ENCODE measurements around the gene PPFIA2.
A peak's percentile ranks its signal among the peaks of the same experiment; 100 is the strongest.

The PPFIA2 gene

GRCh38 chr12:81759190-81760051 is at the start of gene PPFIA2:
Gene PPFIA2, minus strand, starts transcription at chr12:81759350.
- DNase-seq (ENCODE audit: low read depth in 2 of 2) = peak in 1 of 2 donors; percentile 0

GRCh38 chr12:81800298-81801148 is 41.4 kb upstream of the PPFIA2 start:
- no peak for DNase-seq (ENCODE audit: low read depth in 2 of 2)

DNA sequence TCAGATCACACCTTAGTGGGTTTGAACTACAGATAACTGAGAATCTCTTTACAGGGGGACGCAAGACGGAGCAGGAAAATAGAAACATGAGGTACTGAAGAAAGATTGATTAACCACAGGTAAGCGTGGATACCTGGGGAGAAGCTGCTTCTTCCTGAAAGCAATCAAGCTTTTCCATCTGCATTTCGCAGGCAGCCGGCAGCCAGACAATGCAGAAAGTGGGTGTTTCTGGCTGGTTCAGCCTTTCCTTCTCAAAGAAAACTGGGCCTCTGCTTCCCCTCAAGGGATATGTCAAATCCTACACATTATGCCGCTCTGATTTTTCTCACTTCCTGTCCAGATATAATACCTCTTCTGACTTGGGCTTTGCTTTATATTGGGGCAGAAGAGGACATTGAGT is 39.1 kb upstream of the PPFIA2 start:
- no peak for DNase-seq (ENCODE audit: low read depth in 2 of 2)

DNA sequence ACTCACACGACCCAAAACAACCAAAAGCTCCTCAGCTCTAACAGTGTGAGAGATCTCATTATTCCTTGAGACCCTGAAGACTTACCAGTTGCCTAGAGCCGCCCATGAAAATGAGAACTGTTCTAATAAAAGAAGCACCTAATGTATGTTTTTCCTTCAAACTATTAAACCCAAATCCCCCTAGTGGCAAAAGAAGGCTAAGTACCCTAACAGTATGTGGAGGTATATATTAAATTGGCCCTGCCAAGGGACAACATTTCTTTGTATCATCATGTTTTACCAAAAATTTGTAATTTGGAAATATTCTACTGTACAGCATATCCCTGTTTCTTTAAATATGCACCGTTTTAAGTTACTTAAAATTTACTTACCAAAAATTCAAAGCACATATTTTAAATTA is 38.0 kb upstream of the PPFIA2 start:
- no peak for DNase-seq (ENCODE audit: low read depth in 2 of 2)

DNA sequence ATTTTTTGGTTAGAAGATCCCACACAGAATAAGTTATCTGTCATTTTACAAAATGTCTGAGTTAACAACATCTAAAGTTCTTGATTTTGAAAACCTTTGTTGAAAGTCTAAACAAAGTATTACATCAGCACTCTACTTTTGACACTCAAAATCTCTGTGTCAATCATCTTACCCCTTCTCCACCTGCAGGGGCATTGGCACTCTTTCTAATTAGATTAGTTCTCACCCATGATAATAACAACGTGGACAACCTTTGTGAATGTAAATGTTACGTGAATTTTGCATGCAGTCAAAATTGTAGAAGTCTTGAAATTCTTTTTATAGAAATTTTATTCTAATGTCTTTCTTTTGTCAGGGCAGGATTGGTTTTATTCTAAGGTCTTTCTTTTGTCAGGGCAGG is 33.5 kb upstream of the PPFIA2 start:
- DNase-seq (ENCODE audit: low read depth in 2 of 2) = no peak

DNA sequence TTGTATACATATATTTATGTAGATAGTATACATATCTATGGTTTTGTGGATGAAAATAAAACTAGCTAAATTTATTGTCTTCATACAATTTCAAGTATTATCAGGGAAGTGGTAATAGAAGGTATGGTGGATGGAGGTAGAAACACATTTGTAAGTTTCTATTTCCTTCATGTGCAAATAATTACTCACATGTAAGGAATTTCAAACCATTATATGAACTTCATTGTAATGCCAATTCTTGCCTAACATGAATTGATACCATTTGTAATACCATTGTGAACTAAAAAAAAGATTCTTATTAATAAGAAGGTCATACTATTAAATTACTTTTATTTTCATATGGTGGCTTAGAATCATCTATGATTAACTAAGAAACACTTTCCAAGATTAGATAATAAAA is 20.1 kb upstream of the PPFIA2 start:
- no peak for DNase-seq (ENCODE audit: low read depth in 2 of 2)

GRCh38 chr12:81778719-81779118 is 19.6 kb upstream of the PPFIA2 start:
- no peak for DNase-seq (ENCODE audit: low read depth in 2 of 2)

DNA sequence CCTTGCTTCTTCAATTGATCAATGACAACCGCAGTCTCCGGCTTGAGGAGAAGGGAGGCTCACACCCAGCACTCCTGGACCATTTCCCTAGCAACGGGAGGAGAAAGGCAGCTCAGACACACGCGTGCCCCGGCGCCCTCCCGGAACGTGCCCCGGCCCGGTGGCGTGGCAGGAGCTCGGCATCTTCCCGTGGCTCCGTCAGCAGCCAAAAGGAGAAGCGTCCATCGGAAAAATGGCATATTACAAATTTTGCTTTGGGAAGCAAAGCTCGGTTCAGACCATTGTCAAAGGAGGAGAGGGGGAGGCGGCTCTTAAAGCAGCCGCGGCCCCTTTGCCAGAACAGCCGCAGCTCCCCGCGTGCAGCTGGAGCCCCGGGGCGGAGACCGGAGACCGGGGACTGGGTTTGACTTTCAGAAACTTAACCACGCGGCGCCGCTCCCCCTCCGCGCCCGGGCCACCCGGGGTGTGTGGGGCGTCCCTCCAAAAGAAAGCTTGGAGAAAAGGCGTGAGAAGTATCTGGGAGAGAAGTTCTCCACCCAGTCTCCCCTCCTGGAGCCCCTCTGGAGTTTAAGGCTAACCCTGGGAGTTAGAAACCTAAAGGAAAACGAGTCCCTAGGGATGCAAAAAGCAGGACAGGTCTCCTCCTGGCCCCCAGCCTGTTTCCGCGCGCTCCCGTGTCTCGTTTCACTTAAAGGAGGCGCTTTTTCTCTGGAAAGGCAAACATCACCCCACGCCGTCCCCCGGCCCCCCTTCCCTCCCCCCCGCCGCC is 545 bp downstream of the PPFIA2 start:
- DNase-seq (ENCODE audit: low read depth in 2 of 2) = peak in 1 of 2 donors; percentile 3

- no peak for DNase-seq (ENCODE audit: low read depth in 2 of 2)
Measured at GRCh38 chr12:81757731-81758365, 1.3 kb downstream of the PPFIA2 start.

DNA sequence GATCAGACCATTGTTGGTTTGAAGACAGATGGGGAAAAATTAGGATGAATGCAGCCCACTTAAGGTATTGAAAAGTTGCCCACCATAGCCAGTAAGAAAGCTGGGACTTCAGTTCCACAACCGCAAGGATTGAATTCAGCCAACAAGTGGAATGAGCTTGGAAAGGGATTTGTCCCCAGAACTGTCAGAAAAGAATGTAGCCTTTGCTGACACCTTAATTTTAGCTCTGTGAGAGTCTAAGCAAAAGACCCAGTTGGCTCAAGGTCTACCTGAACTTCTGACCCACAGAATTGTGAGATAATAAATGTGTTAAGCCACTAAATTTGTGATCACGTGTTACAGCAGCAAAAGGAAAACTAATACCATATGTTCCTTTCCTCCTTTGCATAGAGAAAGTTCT is 29.4 kb downstream of the PPFIA2 start:
- no peak for DNase-seq (ENCODE audit: low read depth in 2 of 2)

DNA sequence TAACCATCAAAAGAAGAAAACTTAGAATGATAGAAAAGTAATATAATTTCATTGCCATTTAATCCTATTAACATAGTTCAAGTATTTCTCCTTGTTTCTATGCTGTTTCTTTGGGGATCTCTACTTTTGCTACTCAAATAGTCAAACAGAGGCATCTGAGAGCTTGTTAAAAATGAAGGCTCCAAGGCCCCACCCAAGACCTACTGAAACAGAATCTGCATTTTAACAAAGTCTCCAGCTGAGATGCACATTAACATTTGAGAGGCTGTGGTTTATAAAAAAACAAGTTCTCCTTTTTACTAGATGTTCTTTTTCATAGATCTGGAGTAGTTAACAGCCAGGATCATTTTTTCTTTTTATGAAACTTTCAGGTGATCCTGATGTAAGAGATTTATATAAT is 31.8 kb downstream of the PPFIA2 start:
- DNase-seq (ENCODE audit: low read depth in 2 of 2) = no peak

- no peak for DNase-seq (ENCODE audit: low read depth in 2 of 2)
Measured at GRCh38 chr12:81726634-81727033, 32.5 kb downstream of the PPFIA2 start.

- no peak for DNase-seq (ENCODE audit: low read depth in 2 of 2)
Measured at GRCh38 chr12:81723361-81723760, 35.8 kb downstream of the PPFIA2 start.

DNA sequence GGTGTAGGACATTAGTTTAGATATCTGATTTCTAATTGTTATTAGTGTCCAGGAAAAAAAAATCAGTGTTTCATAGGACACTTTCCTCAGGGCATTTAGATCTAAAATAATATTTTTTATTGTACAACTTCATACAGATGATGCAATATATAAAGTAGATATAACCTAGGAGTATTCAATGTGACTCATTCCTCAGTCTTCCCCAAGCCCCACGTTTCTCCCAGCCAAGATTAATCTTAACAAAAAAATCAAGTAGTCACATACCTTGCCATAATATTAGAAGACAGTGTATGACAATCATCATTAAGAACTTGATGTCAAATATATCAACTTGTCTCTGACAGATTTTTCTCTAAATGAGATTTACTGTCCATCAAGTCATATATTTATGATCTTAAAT is 37.1 kb downstream of the PPFIA2 start:
- DNase-seq (ENCODE audit: low read depth in 2 of 2) = no peak

GRCh38 chr12:81718616-81719015 is 40.5 kb downstream of the PPFIA2 start:
- DNase-seq (ENCODE audit: low read depth in 2 of 2) = no peak

- DNase-seq (ENCODE audit: low read depth in 2 of 2) = no peak
Measured at GRCh38 chr12:81712536-81712935, 46.6 kb downstream of the PPFIA2 start.

GRCh38 chr12:81705586-81705985 is 53.6 kb downstream of the PPFIA2 start:
- DNase-seq (ENCODE audit: low read depth in 2 of 2) = no peak

- DNase-seq (ENCODE audit: low read depth in 2 of 2) = no peak
Measured at GRCh38 chr12:81699551-81699950, 59.6 kb downstream of the PPFIA2 start.

GRCh38 chr12:81692008-81692407 is 67.1 kb downstream of the PPFIA2 start:
- DNase-seq (ENCODE audit: low read depth in 2 of 2) = no peak

GRCh38 chr12:81683881-81684280 is 75.3 kb downstream of the PPFIA2 start:
- DNase-seq (ENCODE audit: low read depth in 2 of 2) = no peak

DNA sequence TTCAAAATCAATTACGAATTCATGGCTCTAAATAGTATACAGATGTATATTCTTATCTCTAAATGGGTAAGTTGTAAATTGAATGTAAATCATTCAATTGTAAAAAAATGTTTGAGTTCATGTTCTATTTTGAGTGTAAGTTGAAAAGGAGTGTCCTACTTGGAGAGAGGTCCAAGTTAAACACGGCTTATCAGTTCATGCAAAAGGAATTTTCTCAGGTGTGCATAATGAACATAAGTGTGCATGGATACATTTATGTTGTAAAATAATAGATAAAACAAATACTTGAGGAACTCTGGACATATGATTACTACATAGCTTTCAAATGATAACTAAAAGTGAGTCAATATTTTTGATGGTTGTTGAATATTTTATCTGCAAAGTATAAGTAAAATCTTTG is 79.5 kb downstream of the PPFIA2 start:
- DNase-seq (ENCODE audit: low read depth in 2 of 2) = no peak

- DNase-seq (ENCODE audit: low read depth in 2 of 2) = no peak
Measured at GRCh38 chr12:81670759-81671158, 88.4 kb downstream of the PPFIA2 start.

All from stimulated activated CD4-positive, alpha-beta T cell treated with anti-CD3 and anti-CD28 coated beads, Interleukin-1b, Interleukin-23, amount 100 ng/mL, for 4 hours (primary cell).